Measurements from ENCODE around the gene BMPR1A. TPM values are rescaled to one million over a fixed set of nuclear protein-coding genes. Genes with fewer than 3 reads are reported as not detected.

BMPR1A gene
- total RNA-seq, 2 donors from 2014 or later = 7.0 to 11.8 TPM

Other genes with a start within 250 kb of the BMPR1A start
- 10 to 100 TPM; 53.6 to 57.6 TPM for gene WAPL, start 234.8 kb upstream of the BMPR1A start, total RNA-seq
- not detected for gene OPN4, start 102.1 kb upstream of the BMPR1A start, total RNA-seq
- gene LDB3, start 88.1 kb upstream of the BMPR1A start, total RNA-seq = under 1 TPM; 0.14 to 0.16 TPM
- gene MMRN2, start 201.0 kb downstream of the BMPR1A start, total RNA-seq = under 1 TPM in 1 of 2 donors, not detected in 1; 0.05 TPM
- not detected for gene SNCG, start 202.0 kb downstream of the BMPR1A start, total RNA-seq
- not detected for gene ADIRF, start 211.9 kb downstream of the BMPR1A start, total RNA-seq

Data from activated T-cell treated with anti-CD3 and anti-CD28 coated beads, Interleukin-2, amount 50 U/mL, for 72 hours (primary cell).